H1 (cell line): ENCODE data around the gene NHS. TPM values are rescaled to one million over a fixed set of nuclear protein-coding genes. Genes with fewer than 3 reads are reported as not detected.

Experiments used
- CHD2 ChIP-seq: IDR thresholded peaks from 2 replicates; pipeline ENCODE4 v1.6.1; 2012; ENCODE audit warnings: low read length, improper control_type of control experiment
- KDM5A ChIP-seq: fragments of 200-600 bp; IDR thresholded peaks from 2 replicates; pipeline ENCODE4 v1.7.1; 2012; ENCODE audit warnings: mild to moderate bottlenecking, low read length, inconsistent platforms, mixed read lengths
- POLR2AphosphoS5 ChIP-seq: IDR thresholded peaks from 2 replicates; pipeline ENCODE4 v1.6.1; 2011; ENCODE audit warnings: low read depth, low read length
- RFX5 ChIP-seq: IDR thresholded peaks from 2 replicates; pipeline ENCODE4 v1.6.1; 2011; ENCODE audit warnings: low read depth, low read length, improper control_type of control experiment, borderline replicate concordance
- polyA plus RNA-seq, 7 experiments: library from polyadenylated mRNA; depleted of rRNA in 3 of 7; stranded (reverse) in 5 of 7; unstranded in 2 of 7; fragments of >200 nt in 5 of 7; fragments of 200-250 nt in 2 of 7; gene quantifications; 1 replicate in 5 of 7; 2 replicates in 1 of 7; 4 replicates in 1 of 7; pipeline versions ENCODE4 v1.2.1 to v1.2.3, GENCODE V29; 2011 to 2013; ENCODE audit warnings: missing spikeins in 2 of 7, mixed read lengths in 2 of 7
- total RNA-seq: library from RNA; stranded (reverse); fragmentation: NEBNext Ultra II Directional; extraction: Animal tissue kit (Norgen Biotek cat#: 25700); gene quantifications from 2 replicates; pipeline ENCODE4 v1.2.1, GENCODE V29; 2021

Gene NHS
- total and polyA plus RNA-seq, 2 of the 8 experiments (the other 6 are each of a cell fraction or from before 2014, with no cell fraction given), result 2.2 to 6.7 TPM

- TF ChIP-seq KDM5A (no peak), RFX5 (no peak), CHD2 (no peak), POLR2AphosphoS5 (no peak)
Measured at GRCh38 chrX:17590892-17591740, 216.1 kb downstream of the NHS start (continued).
